Transverse colon (tissue), 4 donors: Measurements from ENCODE around the gene TARM1. TPM values are rescaled to one million over a fixed set of nuclear protein-coding genes. Genes with fewer than 3 reads are reported as not detected.
A peak's percentile ranks its signal among the peaks of the same experiment; 100 is the strongest.
"Not testable (repeated sequence)": the region's sequence is repeated elsewhere in the genome, so short reads cannot be mapped to it uniquely, and the experiment has no call there.

Source experiments
- DNase-seq: peaks from one replicate; pipeline ENCODE4 v3.0.0-alpha.2; 2019
- H3K27ac ChIP-seq, 4 donors: fragments of 200-600 bp; sonication (generic); 2 replicates each; pipeline ENCODE4 v1.5.1; 2016 to 2018; ENCODE audit warnings: inconsistent platforms in 4 of 4
- H3K27me3 ChIP-seq: fragments of 200-600 bp; sonication (generic); 2 replicates; pipeline ENCODE4 v1.5.1; 2017; ENCODE audit warnings: inconsistent platforms
- H3K36me3 ChIP-seq, 4 donors: fragments of 200-600 bp; sonication (generic); 2 replicates each; pipeline ENCODE4 v1.5.1; 2017 to 2019; ENCODE audit warnings: inconsistent platforms in 4 of 4
- H3K4me1 ChIP-seq, 4 donors: fragments of 200-600 bp; sonication (generic); 2 replicates each; pipeline ENCODE4 v1.5.1; 2017 to 2020; ENCODE audit warnings: inconsistent platforms in 4 of 4
- H3K4me3 ChIP-seq, 4 donors: fragments of 200-600 bp; sonication (generic); 1 replicate in 1 of 4; 2 replicates in 3 of 4; pipeline versions ENCODE4 v1.5.1 to v1.6.1; 2017 to 2019; ENCODE audit warnings: inconsistent platforms in 4 of 4
- H3K9me3 ChIP-seq, 2 donors: fragments of 200-600 bp; sonication (generic); 2 replicates each; pipeline ENCODE4 v1.5.1; 2017 to 2019; ENCODE audit warnings: inconsistent platforms in 2 of 2
- EP300 ChIP-seq: sonication (generic); formaldehyde crosslinking; IDR thresholded peaks from one replicate; pipeline ENCODE4 v1.6.1; 2017; ENCODE audit warnings: antibody characterized with exemption, low read depth
- POLR2A ChIP-seq: fragments of 450-650 bp; IDR thresholded peaks from one replicate; pipeline ENCODE4 v1.6.1; 2016; ENCODE audit warnings: antibody characterized with exemption, mild to moderate bottlenecking, moderate library complexity
- POLR2AphosphoS5 ChIP-seq, 3 donors: sonication (generic); formaldehyde crosslinking; IDR thresholded peaks; one replicate each; pipeline ENCODE4 v1.6.1; 2016; ENCODE audit warnings: antibody characterized with exemption in 3 of 3
- WGBS, 2 donors: methylation state at CpG; one replicate each; pipeline ENCODE4 v1.1.5; 2018; ENCODE audit warnings: low coverage in 1 of 2; 5-methylcytosine and 5-hydroxymethylcytosine counted together
- in situ Hi-C, 4 donors: fragments of 200-750 bp; cut with MboI; loops; one replicate each; pipeline versions ENCODE4 v1.15.0 to v1.15.1; 2017; ENCODE audit warnings: low sequenced_read_pairs in 3 of 4, low pct_ligation_motif_present in 1 of 4, low pct_unique_long_range_greater_than_20kb in 1 of 4
- intact Hi-C: fragments of 100-400 bp; cut with DNase I; formaldehyde crosslinking; loops from one replicate; pipeline ENCODE4 v1.15.1; 2023; ENCODE audit warnings: low total_unique reads
- total RNA-seq, 4 donors: library from RNA; depleted of rRNA; stranded (reverse); fragments of >200 nt; gene quantifications; one replicate each; pipeline ENCODE4 v1.1.0, GENCODE V29; 2016
- TF ChIP-seq, protein P1 (sequence below), 5 experiments: fragments of 200-600 bp in 3 of 5; fragments of 450-650 bp in 2 of 5; sonication (generic) in 3 of 5; IDR thresholded peaks; 1 replicate in 2 of 5; 2 replicates in 3 of 5; pipeline ENCODE4 v1.5.1; 2016 to 2017; ENCODE audit warnings: antibody characterized with exemption in 5 of 5, inconsistent platforms in 3 of 5, mild to moderate bottlenecking in 2 of 5, moderate library complexity in 1 of 5

Gene TARM1
- total RNA-seq, 4 donors from 2014 or later = not detected

DNA sequence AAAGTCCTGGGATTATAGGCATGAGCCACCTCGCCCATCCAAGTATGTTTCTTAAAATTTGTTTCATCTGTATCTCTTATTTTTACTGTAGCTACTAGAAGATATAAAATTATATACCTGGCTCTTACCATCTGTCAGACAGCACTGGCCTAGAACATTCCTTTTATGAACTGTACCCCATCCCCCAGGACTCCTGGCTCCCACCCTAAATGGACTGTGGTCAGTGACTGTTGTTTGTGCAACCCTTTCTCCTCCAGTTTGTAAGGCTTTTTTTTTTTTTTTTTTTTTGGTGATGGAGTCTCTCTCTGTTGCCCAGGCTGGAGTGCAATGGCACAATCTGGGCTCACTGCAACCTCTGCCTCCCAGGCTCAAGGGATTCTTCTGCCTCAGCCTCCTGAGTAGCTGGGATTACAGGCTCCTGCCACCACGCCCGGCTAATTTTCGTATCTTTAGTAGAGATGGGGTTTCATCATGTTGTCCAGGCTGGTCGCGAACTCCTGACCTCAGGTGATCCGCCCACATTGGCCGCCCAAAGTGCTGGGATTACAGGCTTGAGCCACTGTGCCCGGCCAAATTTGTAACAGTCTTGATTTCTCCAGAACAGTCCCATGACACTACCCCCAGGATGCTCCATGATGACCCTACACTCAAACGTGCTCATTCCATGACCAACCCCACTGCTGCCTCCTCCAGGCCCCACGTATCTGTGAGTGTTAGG, 24.0 kb upstream of the TARM1 start:
- DNase-seq = no peak
- H3K27me3 ChIP-seq = no peaks in the 10 kb centered on the region
- H3K36me3 ChIP-seq = peaks cover 0 to 34% (median 11%) of the 10 kb centered on the region in 4 donors
- no peak overlapping the region for H3K27ac ChIP-seq
- no peak overlapping the region for H3K4me3 ChIP-seq
- intact Hi-C loops (no loop called here), in situ Hi-C loops (no loop called here)
- TF ChIP-seq EP300 (no peak), POLR2AphosphoS5 (IDR thresholded peaks at IDR 0.05) (no peak), POLR2A (no peak)
- TF ChIP-seq, protein P1, sequence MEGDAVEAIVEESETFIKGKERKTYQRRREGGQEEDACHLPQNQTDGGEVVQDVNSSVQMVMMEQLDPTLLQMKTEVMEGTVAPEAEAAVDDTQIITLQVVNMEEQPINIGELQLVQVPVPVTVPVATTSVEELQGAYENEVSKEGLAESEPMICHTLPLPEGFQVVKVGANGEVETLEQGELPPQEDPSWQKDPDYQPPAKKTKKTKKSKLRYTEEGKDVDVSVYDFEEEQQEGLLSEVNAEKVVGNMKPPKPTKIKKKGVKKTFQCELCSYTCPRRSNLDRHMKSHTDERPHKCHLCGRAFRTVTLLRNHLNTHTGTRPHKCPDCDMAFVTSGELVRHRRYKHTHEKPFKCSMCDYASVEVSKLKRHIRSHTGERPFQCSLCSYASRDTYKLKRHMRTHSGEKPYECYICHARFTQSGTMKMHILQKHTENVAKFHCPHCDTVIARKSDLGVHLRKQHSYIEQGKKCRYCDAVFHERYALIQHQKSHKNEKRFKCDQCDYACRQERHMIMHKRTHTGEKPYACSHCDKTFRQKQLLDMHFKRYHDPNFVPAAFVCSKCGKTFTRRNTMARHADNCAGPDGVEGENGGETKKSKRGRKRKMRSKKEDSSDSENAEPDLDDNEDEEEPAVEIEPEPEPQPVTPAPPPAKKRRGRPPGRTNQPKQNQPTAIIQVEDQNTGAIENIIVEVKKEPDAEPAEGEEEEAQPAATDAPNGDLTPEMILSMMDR (IDR thresholded peaks at IDR 0.05) = no peak
- WGBS, 2 donors = 86 to 92% methylated on average over 4 to 11 of the region's 11 CpGs
- H3K4me1 ChIP-seq = peaks cover 0 to 22% (median 10%) of the 10 kb centered on the region in 4 donors
- H3K9me3 ChIP-seq = no peaks in the 10 kb centered on the region

DNA sequence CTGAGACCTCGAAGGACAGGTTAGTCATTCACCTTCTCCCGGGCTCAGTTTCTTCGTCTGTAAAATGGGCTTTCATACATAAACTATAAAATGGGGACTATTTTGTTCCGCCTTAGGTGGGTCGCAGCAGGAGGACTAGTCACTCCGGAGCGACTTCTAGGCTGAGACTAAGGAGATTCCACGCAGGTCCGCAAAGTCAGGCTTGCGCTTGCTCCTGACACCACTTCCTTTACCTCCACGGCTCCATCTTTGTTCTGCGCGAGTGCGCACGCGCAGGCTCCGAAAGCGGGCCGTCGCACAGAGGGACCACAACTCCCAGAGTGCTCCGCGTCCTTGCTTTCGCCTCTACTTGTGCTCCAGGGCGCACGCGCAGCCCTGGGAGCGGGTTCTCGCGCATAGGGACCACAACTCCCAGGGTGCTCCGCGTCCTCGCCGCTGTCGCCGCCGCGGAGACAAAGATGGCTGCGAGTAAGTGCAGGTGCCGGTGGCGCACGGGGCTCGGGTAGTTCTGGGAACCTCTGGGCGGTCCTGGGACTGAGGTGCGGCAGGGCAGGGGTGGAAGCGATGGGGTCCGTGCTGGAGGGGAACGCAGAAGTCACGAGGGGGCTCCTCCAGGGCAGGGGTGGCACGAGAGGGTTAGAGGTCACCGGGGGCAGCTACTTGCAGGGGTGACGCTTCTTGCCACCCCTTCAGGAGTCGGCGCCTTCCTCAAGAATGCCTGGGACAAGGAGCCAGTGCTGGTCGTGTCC, 21.4 kb upstream of the TARM1 start, which contains the start of gene NDUFA3:
Gene NDUFA3, plus strand, starts transcription at position 435 of the 749 bp plus-strand sequence. Its CDS starts 24 bp downstream, at position 459.
- intact Hi-C loops (no loop called here), in situ Hi-C loops (no loop called here)
- WGBS, 2 donors = 3% methylated on average over 53 of the region's 54 CpGs; no CpG with 5 or more reads in 1 of the 2 donors
- H3K27me3 ChIP-seq = no peaks in the 10 kb centered on the region
- H3K27ac ChIP-seq = peak within 1 kb of the TSS; percentile 77 to 80 (median 78)
- no peaks in the 10 kb centered on the region for H3K9me3 ChIP-seq
- H3K36me3 ChIP-seq = peaks cover 0 to 11% (median 5%) of the 10 kb centered on the region in 4 donors
- peak; percentile 98 for DNase-seq
- H3K4me3 ChIP-seq = peak within 1 kb of the TSS; percentile 73 to 95 (median 85)
- TF ChIP-seq, protein P1 (IDR thresholded peaks at IDR 0.05) = no peak
- peak; percentile 84 for TF ChIP-seq POLR2A
- TF ChIP-seq POLR2AphosphoS5 (IDR thresholded peaks at IDR 0.05) = peak; percentile 56 to 89 (median 88)
- no peak for TF ChIP-seq EP300
- H3K4me1 ChIP-seq = peaks cover 0 to 22% (median 10%) of the 10 kb centered on the region in 4 donors

DNA sequence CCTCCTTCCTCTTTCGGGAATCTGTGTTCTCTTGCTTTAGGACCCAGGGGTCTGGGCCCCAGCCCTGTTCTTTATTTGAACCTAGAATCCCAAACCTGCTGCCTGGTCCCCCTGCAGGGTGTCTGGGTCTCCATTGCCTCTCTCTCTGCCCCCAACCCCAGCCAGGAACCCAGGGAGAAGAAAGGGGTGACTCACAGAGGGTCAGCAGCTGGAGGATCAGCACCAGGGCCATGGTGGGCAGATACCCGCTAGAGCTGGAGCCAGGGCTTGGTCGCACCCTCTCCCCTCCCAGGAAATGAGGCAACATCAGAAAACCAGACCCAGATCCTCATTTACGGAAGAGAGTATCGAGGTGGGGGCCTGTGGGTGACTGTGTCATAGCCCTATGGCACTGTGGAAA, 19.4 kb upstream of the TARM1 start, which contains the start of gene OSCAR:
Gene OSCAR, minus strand, starts transcription at position 243 of the 400 bp plus-strand sequence. Its CDS starts 11 bp downstream, at position 232.
- WGBS, 2 donors = 40 to 63% methylated on average over 1 to 5 of the region's 5 CpGs
- DNase-seq = no peak
- in situ Hi-C loops (no loop called here), intact Hi-C loops (no loop called here)
- H3K4me3 ChIP-seq = no peak within 1 kb of the TSS
- H3K9me3 ChIP-seq = no peaks in the 10 kb centered on the region
- no peaks in the 10 kb centered on the region for H3K36me3 ChIP-seq
- H3K27ac ChIP-seq = no peak within 1 kb of the TSS
- peaks cover 6 to 37% (median 16%) of the 10 kb centered on the region in 4 donors for H3K4me1 ChIP-seq
- no peaks in the 10 kb centered on the region for H3K27me3 ChIP-seq
- TF ChIP-seq POLR2A (no peak), EP300 (no peak), POLR2AphosphoS5 (IDR thresholded peaks at IDR 0.05) (no peak)
- TF ChIP-seq, protein P1 (IDR thresholded peaks at IDR 0.05) = no peak

DNA sequence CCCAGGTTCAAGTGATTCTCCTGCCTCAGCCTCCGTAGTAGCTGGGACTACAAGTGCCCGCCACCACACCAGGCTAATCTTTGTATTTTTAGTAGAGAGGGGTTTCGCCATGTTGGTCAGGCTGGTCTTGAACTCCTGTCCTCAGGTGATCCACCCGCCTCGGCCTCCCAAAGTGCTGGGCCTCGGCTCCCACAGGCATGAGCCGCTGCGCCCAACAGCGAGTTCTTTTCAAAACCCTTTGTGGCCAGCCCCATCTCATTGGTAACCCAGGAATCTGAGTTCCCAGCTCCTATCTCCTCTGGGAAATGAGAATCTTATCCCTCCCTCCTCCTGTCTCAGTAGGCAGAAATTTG, 18.7 kb upstream of the TARM1 start:
- H3K4me1 ChIP-seq = peaks cover 8 to 41% (median 18%) of the 10 kb centered on the region in 4 donors
- H3K9me3 ChIP-seq, H3K36me3 ChIP-seq, intact Hi-C loops, H3K27ac ChIP-seq, H3K4me3 ChIP-seq, DNase-seq, H3K27me3 ChIP-seq, in situ Hi-C loops: not testable (repeated sequence)
- WGBS, 2 donors = 75% methylated on average over 9 of the region's 9 CpGs; no CpG with 5 or more reads in 1 of the 2 donors
